Measurements from ENCODE around the gene VWA8. TPM values are rescaled to one million over a fixed set of nuclear protein-coding genes. Genes with fewer than 3 reads are reported as not detected.

The VWA8 gene
- total and polyA plus RNA-seq, 2 of the 8 experiments (the other 6 are each of a cell fraction or from before 2014, with no cell fraction given), result 5.9 to 19.6 TPM

DNA sequence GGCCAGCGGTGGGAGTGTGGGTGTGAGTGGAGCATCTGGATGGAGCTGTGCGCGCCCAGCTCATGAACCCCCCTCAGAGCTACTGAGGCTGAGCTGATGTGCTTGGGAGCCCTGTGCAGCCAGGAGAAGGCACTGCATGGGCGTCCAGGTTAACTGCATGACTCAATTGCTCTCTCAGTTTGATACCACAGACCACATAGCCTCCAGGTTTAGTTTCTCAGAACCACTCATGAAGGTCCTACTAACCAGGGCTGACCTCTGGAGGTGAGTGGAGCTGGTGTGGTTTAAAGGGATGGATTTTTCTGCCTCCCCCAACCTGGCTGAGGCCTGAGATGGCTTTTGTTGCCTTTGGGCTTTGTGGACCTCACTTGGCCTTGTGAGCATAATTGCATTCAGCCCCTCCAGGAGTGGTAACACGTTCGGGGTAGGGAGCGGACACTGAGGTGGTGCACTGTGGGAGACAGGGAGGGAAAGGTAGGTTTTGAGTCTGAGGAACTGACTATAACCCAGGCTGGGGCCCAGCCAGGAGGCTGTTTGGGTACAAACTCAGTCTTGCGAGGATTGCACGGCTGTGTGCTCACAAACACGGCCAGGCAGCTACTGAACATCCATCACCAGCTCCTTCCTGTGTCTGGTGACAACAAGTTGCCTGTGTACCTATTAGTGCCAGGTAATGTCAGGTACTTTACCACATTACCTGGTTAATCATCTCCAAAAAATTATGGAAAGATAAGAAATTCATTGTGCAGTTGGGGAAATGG is 406.1 kb downstream of the VWA8 start (continued):
- TF ChIP-seq RFX5 (IDR thresholded peaks at IDR 0.05; ENCODE audit: borderline replicate concordance, low read depth, low read length) (no peak), CHD2 (IDR thresholded peaks at IDR 0.05; ENCODE audit: low read length) (no peak), ZNF274 (IDR thresholded peaks at IDR 0.05; ENCODE audit: borderline replicate concordance, extremely low read depth, low read length) (no peak), HDAC6 (IDR thresholded peaks at IDR 0.05; ENCODE audit: low read depth, low read length) (no peak), JUN (IDR thresholded peaks at IDR 0.05; ENCODE audit: low read depth, low read length) (no peak), ASH2L (IDR thresholded peaks at IDR 0.05; ENCODE audit: low read length) (no peak), TBP (IDR thresholded peaks at IDR 0.05; ENCODE audit: low read depth, low read length) (no peak), POLR2AphosphoS5 (IDR thresholded peaks at IDR 0.05; ENCODE audit: low read depth, low read length) (no peak), SIN3A (conservative IDR thresholded peaks at IDR 0.05 in 1 of 2, IDR thresholded peaks at IDR 0.05 in 1 of 2; ENCODE audit: low read depth in 1 of 2, low read length in 2 of 2) (no peak), CHD1 (IDR thresholded peaks at IDR 0.05; ENCODE audit: low read depth, low read length) (no peak)
- TF ChIP-seq, protein P1, sequence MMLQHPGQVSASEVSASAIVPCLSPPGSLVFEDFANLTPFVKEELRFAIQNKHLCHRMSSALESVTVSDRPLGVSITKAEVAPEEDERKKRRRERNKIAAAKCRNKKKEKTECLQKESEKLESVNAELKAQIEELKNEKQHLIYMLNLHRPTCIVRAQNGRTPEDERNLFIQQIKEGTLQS (IDR thresholded peaks at IDR 0.05; ENCODE audit: insufficient read depth, low read depth, low read length), result no peak
